H1 (cell line): ENCODE results near the gene SUOX.

Experiments
- CTCF ChIP-seq, 3 experiments: IDR thresholded peaks; 1 replicate in 2 of 3; 2 replicates in 1 of 3; pipeline versions ENCODE4 v1.5.1 to v1.6.1; 2011; ENCODE audit warnings: low read length in 3 of 3, mild to moderate bottlenecking in 3 of 3, inconsistent platforms in 2 of 3, low read depth in 1 of 3, moderate library complexity in 1 of 3; ENCODE audit not compliant: insufficient read depth in 1 of 3; ENCODE audit errors: control extremely low read depth in 1 of 3
- EZH2 ChIP-seq: fragments of 200-600 bp; sonication (generic); IDR thresholded peaks from 2 replicates; pipeline ENCODE4 v1.7.1; 2012; ENCODE audit warnings: low read depth, mild to moderate bottlenecking, moderate library complexity, low read length, inconsistent platforms; ENCODE audit not compliant: severe bottlenecking
- HDAC6 ChIP-seq: IDR thresholded peaks from one replicate; pipeline ENCODE4 v1.7.1; 2012; ENCODE audit warnings: low read depth, mild to moderate bottlenecking, inconsistent platforms, low read length, moderate library complexity

- TF ChIP-seq EZH2 (no peak), HDAC6 (no peak), CTCF (IDR thresholded peaks at IDR 0.05; ENCODE audit: control extremely low read depth in 1 of 3, insufficient read depth in 1 of 3, low read depth in 1 of 3, low read length in 3 of 3) (no peak)
These were observed 39.8 kb upstream of the SUOX start for GRCh38 chr12:55957106-55957859.
